ENCODE results near the gene SLC27A5. TPM values are rescaled to one million over a fixed set of nuclear protein-coding genes. Genes with fewer than 3 reads are reported as not detected.

SLC27A5 gene
- total and polyA plus RNA-seq, 9 of the 15 experiments (the other 6 are each of a cell fraction or from before 2014, with no cell fraction given): 42.2 to 318 (median 64.7) TPM

DNA sequence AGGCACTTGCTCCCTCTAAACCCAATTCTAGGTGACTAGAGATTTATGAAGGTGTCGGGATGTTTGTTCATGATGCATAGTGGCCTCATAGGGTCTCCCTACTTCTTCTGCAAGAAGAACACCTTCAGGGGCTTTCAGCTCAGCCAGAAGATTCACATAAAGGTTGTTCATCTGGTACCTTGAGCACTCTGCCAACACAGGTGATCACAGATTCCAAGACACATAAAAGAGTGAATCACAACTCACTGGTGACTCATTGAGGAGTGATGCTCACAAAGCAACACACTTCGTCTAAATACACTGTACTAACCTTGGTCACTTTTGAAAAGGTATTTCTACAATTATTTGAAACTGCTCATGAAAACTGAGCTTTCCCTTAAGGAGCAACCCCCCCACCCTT, 51.8 kb downstream of the SLC27A5 start:
- CTCF ChIA-PET (ENCODE audit: low intra/inter-chr PET ratio): no interaction called here
- Histone ChIP-seq H3K36me3 (ENCODE audit: control insufficient read depth, insufficient read depth, low read length) (peaks cover 20% of the 10 kb centered on the region; the same call in 2 of the 3 replicates), H3K9ac (ENCODE audit: insufficient read depth in 1 of 2, low read depth in 2 of 2, low read length in 2 of 2) (no peak overlapping the region), H3K9me1 (ENCODE audit: control insufficient read depth, insufficient read depth, low read length) (no peaks in the 10 kb centered on the region), H3K27me3 (ENCODE audit: control insufficient read depth in 2 of 2, insufficient read depth in 2 of 2, low read length in 2 of 2) (no peaks in the 10 kb centered on the region), H3K4me3 (no peak overlapping the region), H4K20me1 (replicated peaks; ENCODE audit: control insufficient read depth, insufficient read depth, low read length) (no peaks in the 10 kb centered on the region), H3K79me2 (ENCODE audit: control insufficient read depth, insufficient read depth, low read length) (no peaks in the 10 kb centered on the region), H2AFZ (ENCODE audit: low read depth, low read length) (no peak overlapping the region), H3K27ac (ENCODE audit: extremely low read depth, low read depth, low read length) (no peak overlapping the region), H3K9me3 (replicated peaks; ENCODE audit: control insufficient read depth, insufficient read depth, low read depth, low read length) (no peaks in the 10 kb centered on the region), H3K4me1 (replicated peaks in 1 of 2; ENCODE audit: control insufficient read depth in 2 of 2, insufficient read depth in 2 of 2, low read length in 2 of 2) (no peaks in the 10 kb centered on the region), H3K4me2 (ENCODE audit: insufficient read depth, low read length) (no peak overlapping the region)
- no peak for ATAC-seq
- in situ Hi-C loops (cut with MboI): no loop called here
- FAIRE-seq: no peak
- BruUV-seq (replicated peaks): no TSS peak
- intact Hi-C loops (cut with micrococcal nuclease): no loop called here
- no peak for DNase-seq (ENCODE audit: extremely low read depth in 1 of 4, low spot score in 3 of 4)
- 71% methylated on average over 2 of the region's 2 CpGs for WGBS (ENCODE audit: insufficient coverage, low coverage, missing lambda C conversion rate)
- POLR2A ChIA-PET: interaction anchor here (0.8 kb wide), 1 partner anchor 15 kb away, joined by 3 read pairs; no protein-coding TSS in a partner anchor
- TF ChIP-seq ESRRA (IDR thresholded peaks at IDR 0.05; ENCODE audit: borderline replicate concordance, low read depth) (no peak), ZNF124 (CRISPR knock-in tag; IDR thresholded peaks at IDR 0.05) (no peak), SIX5 (IDR thresholded peaks at IDR 0.05; ENCODE audit: borderline replicate concordance in 1 of 2, insufficient read depth in 1 of 2, low read depth in 1 of 2, low read length in 2 of 2) (no peak), BRD9 (IDR thresholded peaks at IDR 0.05; ENCODE audit: low read depth, partially characterized antibody) (no peak), XRCC4 (IDR thresholded peaks at IDR 0.05; ENCODE audit: extremely low read depth, insufficient read depth, insufficient read length) (no peak), FOXK1 (CRISPR knock-in tag; IDR thresholded peaks at IDR 0.05; ENCODE audit: borderline replicate concordance) (no peak), FOXJ2 (tag; IDR thresholded peaks at IDR 0.05) (no peak), TOE1 (IDR thresholded peaks at IDR 0.05; ENCODE audit: borderline replicate concordance) (no peak), TOE1 (CRISPR knock-in tag; IDR thresholded peaks at IDR 0.05; ENCODE audit: borderline replicate concordance, low read depth) (no peak)
- TF ChIP-seq, protein P1, sequence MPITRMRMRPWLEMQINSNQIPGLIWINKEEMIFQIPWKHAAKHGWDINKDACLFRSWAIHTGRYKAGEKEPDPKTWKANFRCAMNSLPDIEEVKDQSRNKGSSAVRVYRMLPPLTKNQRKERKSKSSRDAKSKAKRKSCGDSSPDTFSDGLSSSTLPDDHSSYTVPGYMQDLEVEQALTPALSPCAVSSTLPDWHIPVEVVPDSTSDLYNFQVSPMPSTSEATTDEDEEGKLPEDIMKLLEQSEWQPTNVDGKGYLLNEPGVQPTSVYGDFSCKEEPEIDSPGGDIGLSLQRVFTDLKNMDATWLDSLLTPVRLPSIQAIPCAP (CRISPR knock-in tag; IDR thresholded peaks at IDR 0.05; ENCODE audit: borderline replicate concordance): no peak
- TF ChIP-seq, protein P2, sequence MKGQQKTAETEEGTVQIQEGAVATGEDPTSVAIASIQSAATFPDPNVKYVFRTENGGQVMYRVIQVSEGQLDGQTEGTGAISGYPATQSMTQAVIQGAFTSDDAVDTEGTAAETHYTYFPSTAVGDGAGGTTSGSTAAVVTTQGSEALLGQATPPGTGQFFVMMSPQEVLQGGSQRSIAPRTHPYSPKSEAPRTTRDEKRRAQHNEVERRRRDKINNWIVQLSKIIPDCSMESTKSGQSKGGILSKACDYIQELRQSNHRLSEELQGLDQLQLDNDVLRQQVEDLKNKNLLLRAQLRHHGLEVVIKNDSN (CRISPR knock-in tag; IDR thresholded peaks at IDR 0.05): no peak
- TF ChIP-seq, protein P3, sequence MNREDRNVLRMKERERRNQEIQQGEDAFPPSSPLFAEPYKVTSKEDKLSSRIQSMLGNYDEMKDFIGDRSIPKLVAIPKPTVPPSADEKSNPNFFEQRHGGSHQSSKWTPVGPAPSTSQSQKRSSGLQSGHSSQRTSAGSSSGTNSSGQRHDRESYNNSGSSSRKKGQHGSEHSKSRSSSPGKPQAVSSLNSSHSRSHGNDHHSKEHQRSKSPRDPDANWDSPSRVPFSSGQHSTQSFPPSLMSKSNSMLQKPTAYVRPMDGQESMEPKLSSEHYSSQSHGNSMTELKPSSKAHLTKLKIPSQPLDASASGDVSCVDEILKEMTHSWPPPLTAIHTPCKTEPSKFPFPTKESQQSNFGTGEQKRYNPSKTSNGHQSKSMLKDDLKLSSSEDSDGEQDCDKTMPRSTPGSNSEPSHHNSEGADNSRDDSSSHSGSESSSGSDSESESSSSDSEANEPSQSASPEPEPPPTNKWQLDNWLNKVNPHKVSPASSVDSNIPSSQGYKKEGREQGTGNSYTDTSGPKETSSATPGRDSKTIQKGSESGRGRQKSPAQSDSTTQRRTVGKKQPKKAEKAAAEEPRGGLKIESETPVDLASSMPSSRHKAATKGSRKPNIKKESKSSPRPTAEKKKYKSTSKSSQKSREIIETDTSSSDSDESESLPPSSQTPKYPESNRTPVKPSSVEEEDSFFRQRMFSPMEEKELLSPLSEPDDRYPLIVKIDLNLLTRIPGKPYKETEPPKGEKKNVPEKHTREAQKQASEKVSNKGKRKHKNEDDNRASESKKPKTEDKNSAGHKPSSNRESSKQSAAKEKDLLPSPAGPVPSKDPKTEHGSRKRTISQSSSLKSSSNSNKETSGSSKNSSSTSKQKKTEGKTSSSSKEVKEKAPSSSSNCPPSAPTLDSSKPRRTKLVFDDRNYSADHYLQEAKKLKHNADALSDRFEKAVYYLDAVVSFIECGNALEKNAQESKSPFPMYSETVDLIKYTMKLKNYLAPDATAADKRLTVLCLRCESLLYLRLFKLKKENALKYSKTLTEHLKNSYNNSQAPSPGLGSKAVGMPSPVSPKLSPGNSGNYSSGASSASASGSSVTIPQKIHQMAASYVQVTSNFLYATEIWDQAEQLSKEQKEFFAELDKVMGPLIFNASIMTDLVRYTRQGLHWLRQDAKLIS (CRISPR knock-in tag; IDR thresholded peaks at IDR 0.05): no peak
- TF ChIP-seq, protein P4, sequence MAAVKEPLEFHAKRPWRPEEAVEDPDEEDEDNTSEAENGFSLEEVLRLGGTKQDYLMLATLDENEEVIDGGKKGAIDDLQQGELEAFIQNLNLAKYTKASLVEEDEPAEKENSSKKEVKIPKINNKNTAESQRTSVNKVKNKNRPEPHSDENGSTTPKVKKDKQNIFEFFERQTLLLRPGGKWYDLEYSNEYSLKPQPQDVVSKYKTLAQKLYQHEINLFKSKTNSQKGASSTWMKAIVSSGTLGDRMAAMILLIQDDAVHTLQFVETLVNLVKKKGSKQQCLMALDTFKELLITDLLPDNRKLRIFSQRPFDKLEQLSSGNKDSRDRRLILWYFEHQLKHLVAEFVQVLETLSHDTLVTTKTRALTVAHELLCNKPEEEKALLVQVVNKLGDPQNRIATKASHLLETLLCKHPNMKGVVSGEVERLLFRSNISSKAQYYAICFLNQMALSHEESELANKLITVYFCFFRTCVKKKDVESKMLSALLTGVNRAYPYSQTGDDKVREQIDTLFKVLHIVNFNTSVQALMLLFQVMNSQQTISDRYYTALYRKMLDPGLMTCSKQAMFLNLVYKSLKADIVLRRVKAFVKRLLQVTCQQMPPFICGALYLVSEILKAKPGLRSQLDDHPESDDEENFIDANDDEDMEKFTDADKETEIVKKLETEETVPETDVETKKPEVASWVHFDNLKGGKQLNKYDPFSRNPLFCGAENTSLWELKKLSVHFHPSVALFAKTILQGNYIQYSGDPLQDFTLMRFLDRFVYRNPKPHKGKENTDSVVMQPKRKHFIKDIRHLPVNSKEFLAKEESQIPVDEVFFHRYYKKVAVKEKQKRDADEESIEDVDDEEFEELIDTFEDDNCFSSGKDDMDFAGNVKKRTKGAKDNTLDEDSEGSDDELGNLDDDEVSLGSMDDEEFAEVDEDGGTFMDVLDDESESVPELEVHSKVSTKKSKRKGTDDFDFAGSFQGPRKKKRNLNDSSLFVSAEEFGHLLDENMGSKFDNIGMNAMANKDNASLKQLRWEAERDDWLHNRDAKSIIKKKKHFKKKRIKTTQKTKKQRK (IDR thresholded peaks at IDR 0.05; ENCODE audit: borderline replicate concordance, low read depth, low read length): no peak

All from K562 (cell line).